Measurements from ENCODE around the gene PTPRK. TPM values are rescaled to one million over a fixed set of nuclear protein-coding genes. Genes with fewer than 3 reads are reported as not detected.

Gene PTPRK
- polyA plus RNA-seq, 3 donors: 0.01 TPM; not detected in 2

DNA sequence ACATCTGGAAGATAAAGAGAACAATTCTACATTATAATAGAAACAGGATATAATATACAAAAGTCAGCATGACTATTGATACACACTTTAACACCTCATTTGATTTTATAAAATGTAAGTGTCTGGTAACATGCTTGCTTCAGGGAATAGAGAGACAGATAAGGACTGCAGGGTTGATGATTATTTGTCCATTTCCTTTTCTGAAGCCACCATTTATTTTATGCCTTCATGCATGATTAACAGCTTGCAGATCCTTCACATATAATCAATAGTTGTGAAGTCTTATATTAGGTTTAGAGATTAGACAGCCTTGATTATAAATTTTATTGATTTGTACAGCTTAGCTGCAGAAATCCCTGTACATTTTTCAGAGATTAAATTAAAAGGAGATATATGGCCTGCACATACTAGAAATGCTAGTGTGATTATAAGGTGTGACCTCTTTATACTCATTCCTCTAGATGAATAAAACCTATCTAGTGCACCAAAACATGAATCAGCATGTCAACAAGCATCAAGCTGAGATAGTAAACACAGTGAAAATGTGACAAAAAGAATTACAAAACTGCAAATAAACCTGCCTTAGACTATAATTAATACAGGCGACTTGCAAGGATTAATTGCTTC, 420.7 kb downstream of the PTPRK start:
- no peak for DNase-seq
- no peak overlapping the region for H3K4me3 Mint-ChIP-seq
- intact Hi-C loops (cut with micrococcal nuclease): no loop called here
- TF ChIP-seq, protein P1, sequence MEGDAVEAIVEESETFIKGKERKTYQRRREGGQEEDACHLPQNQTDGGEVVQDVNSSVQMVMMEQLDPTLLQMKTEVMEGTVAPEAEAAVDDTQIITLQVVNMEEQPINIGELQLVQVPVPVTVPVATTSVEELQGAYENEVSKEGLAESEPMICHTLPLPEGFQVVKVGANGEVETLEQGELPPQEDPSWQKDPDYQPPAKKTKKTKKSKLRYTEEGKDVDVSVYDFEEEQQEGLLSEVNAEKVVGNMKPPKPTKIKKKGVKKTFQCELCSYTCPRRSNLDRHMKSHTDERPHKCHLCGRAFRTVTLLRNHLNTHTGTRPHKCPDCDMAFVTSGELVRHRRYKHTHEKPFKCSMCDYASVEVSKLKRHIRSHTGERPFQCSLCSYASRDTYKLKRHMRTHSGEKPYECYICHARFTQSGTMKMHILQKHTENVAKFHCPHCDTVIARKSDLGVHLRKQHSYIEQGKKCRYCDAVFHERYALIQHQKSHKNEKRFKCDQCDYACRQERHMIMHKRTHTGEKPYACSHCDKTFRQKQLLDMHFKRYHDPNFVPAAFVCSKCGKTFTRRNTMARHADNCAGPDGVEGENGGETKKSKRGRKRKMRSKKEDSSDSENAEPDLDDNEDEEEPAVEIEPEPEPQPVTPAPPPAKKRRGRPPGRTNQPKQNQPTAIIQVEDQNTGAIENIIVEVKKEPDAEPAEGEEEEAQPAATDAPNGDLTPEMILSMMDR (IDR thresholded peaks at IDR 0.05): no peak
- Histone ChIP-seq H2AFZ (ENCODE audit: insufficient read depth, low read depth, low read length, poor library complexity, severe bottlenecking) (no peak overlapping the region), H3K27me3 (ENCODE audit: control insufficient read depth in 2 of 2, insufficient read depth in 2 of 2, low read length in 2 of 2) (no peaks in the 10 kb centered on the region), H3K4me2 (replicated peaks; ENCODE audit: extremely low read depth, low read length, poor library complexity, severe bottlenecking) (no peak overlapping the region), H3K4me3 (replicated peaks in 1 of 3; ENCODE audit: low read depth in 2 of 3, low read length in 3 of 3) (no peak overlapping the region), H3K4me1 (ENCODE audit: control insufficient read depth in 1 of 2, insufficient read depth in 2 of 2, low read length in 2 of 2) (no peaks in the 10 kb centered on the region), H3K9ac (ENCODE audit: insufficient read depth, low read length, poor library complexity, severe bottlenecking) (no peak overlapping the region), H3K9me3 (replicated peaks in 1 of 2; ENCODE audit: control insufficient read depth in 1 of 2, insufficient read depth in 1 of 2, low read length in 2 of 2) (peaks cover 0 to 8% of the 10 kb centered on the region in 2 donors), H3K79me2 (ENCODE audit: insufficient read depth, low read length) (no peaks in the 10 kb centered on the region), H3K27ac (ENCODE audit: low read depth in 1 of 2, low read length in 2 of 2) (no peak overlapping the region), H4K20me1 (ENCODE audit: insufficient read depth, low read length) (no peaks in the 10 kb centered on the region), H3K36me3 (replicated peaks in 1 of 2; ENCODE audit: control insufficient read depth in 1 of 2, insufficient read depth in 2 of 2, low read length in 2 of 2) (no peaks in the 10 kb centered on the region)
- WGBS (ENCODE audit: insufficient coverage): no CpG with 5 or more reads among the region's 1 CpG
- H3K27ac Mint-ChIP-seq: no peak overlapping the region
- no peaks in the 10 kb centered on the region for H3K4me1 Mint-ChIP-seq
- H3K36me3 Mint-ChIP-seq: no peaks in the 10 kb centered on the region
- H3K9me3 Mint-ChIP-seq: peaks cover 0 to 10% (median 4%) of the 10 kb centered on the region in 7 donors
- H3K27me3 Mint-ChIP-seq (ENCODE audit: low read depth in 3 of 3): peaks cover 0 to 1% (median 0%) of the 10 kb centered on the region in 3 donors

DNA sequence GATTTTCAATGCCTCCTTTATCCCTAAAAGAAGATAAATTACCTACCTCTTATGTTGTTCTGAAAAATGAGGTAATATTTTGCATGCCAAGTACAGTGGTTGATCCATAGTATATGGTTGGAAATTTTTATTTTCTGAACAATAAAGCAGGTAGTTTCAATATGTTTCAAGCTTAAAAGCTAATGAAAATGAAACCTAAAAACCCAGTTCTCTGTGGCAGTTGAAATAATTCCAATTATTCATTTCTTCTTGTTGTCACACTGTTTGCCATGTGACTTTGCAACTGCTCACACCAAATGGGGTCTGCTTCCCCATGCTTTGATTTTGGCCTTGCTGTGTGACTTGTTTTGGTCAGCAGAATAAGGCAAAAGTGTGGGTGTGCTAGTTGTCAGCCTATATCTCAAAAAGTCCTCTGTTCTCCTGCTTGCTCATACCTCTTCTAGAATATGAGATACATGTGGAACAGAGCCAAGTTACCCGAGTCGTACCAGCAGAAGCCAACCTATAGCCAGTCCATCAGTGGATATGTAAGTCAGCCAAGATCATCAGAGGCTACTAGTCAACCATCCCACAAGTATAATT, 422.3 kb downstream of the PTPRK start:
- Histone ChIP-seq H3K27ac (ENCODE audit: low read depth in 1 of 2, low read length in 2 of 2) (no peak overlapping the region), H3K4me3 (replicated peaks in 1 of 3; ENCODE audit: low read depth in 2 of 3, low read length in 3 of 3) (no peak overlapping the region), H3K4me1 (ENCODE audit: control insufficient read depth in 1 of 2, insufficient read depth in 2 of 2, low read length in 2 of 2) (no peaks in the 10 kb centered on the region), H3K9me3 (replicated peaks in 1 of 2; ENCODE audit: control insufficient read depth in 1 of 2, insufficient read depth in 1 of 2, low read length in 2 of 2) (peaks cover 0 to 3% of the 10 kb centered on the region in 2 donors), H3K27me3 (ENCODE audit: control insufficient read depth in 2 of 2, insufficient read depth in 2 of 2, low read length in 2 of 2) (no peaks in the 10 kb centered on the region), H3K9ac (ENCODE audit: insufficient read depth, low read length, poor library complexity, severe bottlenecking) (no peak overlapping the region), H4K20me1 (ENCODE audit: insufficient read depth, low read length) (no peaks in the 10 kb centered on the region), H3K36me3 (replicated peaks in 1 of 2; ENCODE audit: control insufficient read depth in 1 of 2, insufficient read depth in 2 of 2, low read length in 2 of 2) (no peaks in the 10 kb centered on the region), H3K4me2 (replicated peaks; ENCODE audit: extremely low read depth, low read length, poor library complexity, severe bottlenecking) (no peak overlapping the region), H3K79me2 (ENCODE audit: insufficient read depth, low read length) (no peaks in the 10 kb centered on the region), H2AFZ (ENCODE audit: insufficient read depth, low read depth, low read length, poor library complexity, severe bottlenecking) (no peak overlapping the region)
- H3K27ac Mint-ChIP-seq: no peak overlapping the region
- H3K36me3 Mint-ChIP-seq: no peaks in the 10 kb centered on the region
- TF ChIP-seq, protein P1 (IDR thresholded peaks at IDR 0.05): no peak
- peaks cover 0 to under 1% (median 0%) of the 10 kb centered on the region in 3 donors for H3K27me3 Mint-ChIP-seq (ENCODE audit: low read depth in 3 of 3)
- no peak for DNase-seq
- H3K9me3 Mint-ChIP-seq: peaks cover 0 to 2% (median 0%) of the 10 kb centered on the region in 7 donors
- WGBS (ENCODE audit: insufficient coverage): no CpG with 5 or more reads among the region's 2 CpGs
- H3K4me1 Mint-ChIP-seq: no peaks in the 10 kb centered on the region
- intact Hi-C loops (cut with micrococcal nuclease): no loop called here
- no peak overlapping the region for H3K4me3 Mint-ChIP-seq

Measured in CD14-positive monocyte (primary cell).